NCI-H82 treated with DMSO at 0.1 percent for 48 hours (cell line): ENCODE measurements around the gene ST6GAL2.

ENCODE experiments used
- DNase-seq: peaks from one replicate; lab custom pipeline; 2025; ENCODE audit not compliant: unreplicated experiment; lab: John Stamatoyannopoulos, UW

Gene ST6GAL2, protein sequence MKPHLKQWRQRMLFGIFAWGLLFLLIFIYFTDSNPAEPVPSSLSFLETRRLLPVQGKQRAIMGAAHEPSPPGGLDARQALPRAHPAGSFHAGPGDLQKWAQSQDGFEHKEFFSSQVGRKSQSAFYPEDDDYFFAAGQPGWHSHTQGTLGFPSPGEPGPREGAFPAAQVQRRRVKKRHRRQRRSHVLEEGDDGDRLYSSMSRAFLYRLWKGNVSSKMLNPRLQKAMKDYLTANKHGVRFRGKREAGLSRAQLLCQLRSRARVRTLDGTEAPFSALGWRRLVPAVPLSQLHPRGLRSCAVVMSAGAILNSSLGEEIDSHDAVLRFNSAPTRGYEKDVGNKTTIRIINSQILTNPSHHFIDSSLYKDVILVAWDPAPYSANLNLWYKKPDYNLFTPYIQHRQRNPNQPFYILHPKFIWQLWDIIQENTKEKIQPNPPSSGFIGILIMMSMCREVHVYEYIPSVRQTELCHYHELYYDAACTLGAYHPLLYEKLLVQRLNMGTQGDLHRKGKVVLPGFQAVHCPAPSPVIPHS

GRCh38 chr2:106885971-106886915 lies at the start of gene ST6GAL2:
TSS of gene ST6GAL2 (minus strand) at chr2:106886167. CDS start at chr2:106843977, 42,190 bp downstream.
- DNase-seq, result no peak

DNA sequence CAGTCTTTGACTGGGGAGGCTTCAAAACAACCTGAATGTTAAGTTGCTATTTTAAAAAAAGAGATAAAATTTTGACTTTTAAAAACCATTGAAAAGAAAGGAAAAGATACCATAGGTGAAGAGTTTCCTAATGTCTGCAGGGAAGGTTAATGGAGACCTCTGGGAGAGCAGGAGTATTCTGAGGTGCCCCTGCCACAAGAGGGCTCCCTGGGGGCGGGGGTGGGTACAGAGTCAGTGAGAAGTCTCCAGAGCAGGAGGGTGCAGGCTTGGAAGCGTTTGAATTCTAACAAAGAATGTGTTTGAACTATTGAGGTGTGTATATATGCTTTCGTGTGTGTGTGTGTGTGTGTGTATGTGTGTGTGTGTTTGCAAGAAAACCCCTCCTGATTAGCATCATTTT lies 46.7 kb upstream of the ST6GAL2 start:
- no peak for DNase-seq

GRCh38 chr2:106931717-106932335 lies 45.9 kb upstream of the ST6GAL2 start:
- DNase-seq, result no peak

DNA sequence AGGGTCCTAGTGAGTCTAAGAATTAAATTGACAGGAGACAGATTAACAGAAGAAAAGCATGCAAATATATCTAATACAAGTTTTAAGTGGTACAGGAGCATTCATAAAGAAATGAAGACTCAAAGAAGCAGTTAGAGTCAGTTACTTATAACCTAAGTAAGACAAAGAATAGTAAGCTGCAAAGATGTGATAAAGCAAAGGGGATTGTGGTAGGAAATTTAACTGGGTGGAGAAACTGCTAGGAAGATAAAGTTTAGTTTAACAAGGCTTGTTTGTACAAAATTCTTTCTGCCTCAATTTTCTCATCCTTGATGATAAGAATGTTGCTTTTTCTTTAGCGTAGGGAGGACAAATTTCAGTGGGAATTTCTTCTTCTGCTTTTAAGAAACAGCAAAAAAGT lies 35.5 kb upstream of the ST6GAL2 start:
- DNase-seq, result no peak

DNA sequence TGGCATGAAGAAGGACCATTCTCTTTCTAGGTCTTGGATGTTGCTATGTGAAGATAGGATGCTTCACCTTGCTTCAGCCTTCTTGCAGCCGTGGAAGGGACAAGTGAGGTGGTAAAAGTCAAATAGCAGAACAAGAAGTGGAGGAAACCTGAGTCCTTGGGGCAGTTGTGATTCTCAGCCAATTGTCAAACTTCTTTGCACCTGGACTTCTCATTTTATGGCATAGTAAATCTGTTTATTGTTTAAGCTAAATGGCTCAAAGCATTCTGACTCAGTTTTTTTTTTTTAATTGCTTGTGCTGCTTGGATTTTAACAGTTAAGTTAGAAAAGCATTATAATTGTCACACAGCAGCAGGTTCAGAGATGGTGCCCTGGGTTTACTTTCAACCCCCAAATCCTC lies 33.0 kb upstream of the ST6GAL2 start:
- DNase-seq, result no peak

DNA sequence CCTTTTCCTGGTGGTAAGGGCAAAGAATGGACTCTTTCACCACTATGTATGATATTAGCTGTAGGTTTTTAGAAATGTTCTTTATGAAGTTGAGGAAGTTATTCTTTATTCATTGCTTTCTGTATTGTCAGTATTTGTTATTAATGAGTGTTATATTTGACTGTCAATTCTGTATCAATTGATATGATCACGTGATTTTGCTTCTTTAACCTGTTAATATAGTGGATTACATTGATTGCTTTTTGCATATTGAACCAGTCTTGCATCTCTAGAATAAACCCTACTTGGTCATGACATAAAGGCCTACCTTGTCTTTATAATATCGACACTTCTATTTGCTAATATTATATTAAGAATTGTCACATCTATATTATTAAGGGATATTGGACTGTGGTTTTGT lies 18.3 kb upstream of the ST6GAL2 start:
- DNase-seq, result no peak

DNA sequence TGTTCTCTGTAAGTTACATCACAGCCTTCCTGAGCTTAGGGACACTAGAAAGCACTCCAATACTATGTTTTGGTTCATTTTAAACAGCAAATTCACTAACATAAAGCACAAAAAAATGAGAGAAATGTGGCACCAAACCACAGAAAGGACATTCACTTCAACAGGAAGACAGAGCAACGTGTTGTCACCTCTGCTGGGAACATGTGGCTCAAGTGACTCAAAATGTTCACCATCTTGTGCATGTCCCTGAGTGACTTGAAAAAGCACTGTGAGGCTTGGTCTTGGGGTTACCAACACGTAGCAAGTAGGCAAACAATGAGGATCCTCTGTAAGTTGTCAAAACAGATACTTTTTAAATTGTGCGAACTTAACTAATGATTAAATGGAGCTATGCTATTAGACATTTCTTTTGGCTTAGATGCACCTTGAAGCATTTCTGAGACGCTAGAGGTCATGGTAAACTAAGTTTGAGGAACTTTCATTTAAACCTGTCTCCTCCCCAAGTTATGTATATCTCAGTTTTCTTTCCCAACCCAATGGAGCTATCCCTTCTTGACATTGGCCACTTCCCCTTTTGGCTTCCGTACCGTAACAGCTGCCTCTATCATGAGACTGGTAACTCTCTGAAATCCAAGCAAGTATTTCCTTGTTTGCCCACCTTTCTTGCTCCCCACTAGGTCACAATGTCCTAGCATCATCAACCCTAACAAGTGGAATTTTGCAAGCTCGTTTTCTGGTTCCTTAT lies 14.0 kb upstream of the ST6GAL2 start:
- DNase-seq, result no peak

- no peak for DNase-seq
These were observed 8.6 kb upstream of the ST6GAL2 start for GRCh38 chr2:106894545-106894944.

- DNase-seq, result no peak
These were observed 6.1 kb upstream of the ST6GAL2 start for GRCh38 chr2:106892048-106892447.

GRCh38 chr2:106890606-106891005 lies 4.6 kb upstream of the ST6GAL2 start:
- DNase-seq, result no peak

DNA sequence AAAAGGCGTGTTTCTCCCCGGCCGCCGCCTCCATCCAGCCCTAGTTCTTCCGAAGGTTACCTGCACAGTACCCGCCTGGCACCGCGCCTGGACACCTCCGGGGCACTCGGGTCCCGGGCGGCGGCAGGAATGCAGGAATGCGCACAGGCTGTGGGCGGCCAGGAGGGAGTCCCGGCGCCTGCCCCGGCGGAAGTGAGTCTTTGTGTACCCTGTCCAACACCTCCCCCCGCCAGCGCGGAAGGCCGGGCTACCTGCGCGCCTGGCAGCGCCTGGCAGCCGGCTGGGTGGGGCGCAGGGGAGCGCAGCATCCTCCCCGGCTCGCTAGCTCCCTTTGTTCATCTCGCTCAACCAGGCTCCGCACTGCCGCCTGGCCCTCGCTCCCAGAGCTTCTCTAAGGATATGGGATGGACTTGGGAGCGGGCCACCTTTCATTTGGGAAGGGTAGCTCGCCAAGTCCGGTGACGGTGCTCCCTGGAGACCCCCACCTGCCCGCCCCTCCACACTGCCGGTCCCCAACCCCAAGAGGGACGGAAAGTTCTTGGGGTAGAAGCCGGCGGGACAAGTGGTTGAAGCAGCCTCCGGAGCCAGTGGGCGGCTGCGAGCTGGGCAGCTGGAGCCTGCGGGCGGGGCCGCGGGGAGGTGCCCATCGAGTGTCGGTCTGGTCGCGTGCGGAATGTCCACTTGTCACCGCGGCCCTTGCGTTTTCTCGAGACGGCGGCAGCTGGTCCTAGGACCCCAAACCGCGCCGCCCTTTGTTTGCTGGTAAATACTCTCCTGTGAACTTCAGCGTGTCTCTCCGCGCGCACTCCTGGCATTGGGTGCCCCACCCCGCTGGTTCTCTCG lies 1.2 kb upstream of the ST6GAL2 start:
- DNase-seq, result no peak

DNA sequence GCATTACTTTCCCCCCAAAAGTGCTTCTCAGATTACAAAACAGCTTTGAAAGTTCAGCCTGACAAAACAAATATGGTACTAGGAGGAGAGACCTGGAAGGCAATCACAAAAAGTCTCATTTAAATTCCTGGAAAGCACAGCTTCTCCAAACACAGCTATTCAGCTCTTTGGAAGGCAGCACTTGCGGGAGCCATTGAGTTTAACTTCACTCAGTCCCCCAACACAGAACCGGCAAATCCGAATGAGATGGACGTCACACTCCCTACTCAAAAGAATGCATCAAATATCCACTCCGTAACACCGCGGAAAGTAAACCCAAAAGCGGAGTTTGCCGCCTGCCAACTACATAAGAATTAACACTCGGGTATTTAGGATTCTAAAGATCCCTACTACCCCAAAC lies 638 bp downstream of the ST6GAL2 start:
- DNase-seq, result no peak

DNA sequence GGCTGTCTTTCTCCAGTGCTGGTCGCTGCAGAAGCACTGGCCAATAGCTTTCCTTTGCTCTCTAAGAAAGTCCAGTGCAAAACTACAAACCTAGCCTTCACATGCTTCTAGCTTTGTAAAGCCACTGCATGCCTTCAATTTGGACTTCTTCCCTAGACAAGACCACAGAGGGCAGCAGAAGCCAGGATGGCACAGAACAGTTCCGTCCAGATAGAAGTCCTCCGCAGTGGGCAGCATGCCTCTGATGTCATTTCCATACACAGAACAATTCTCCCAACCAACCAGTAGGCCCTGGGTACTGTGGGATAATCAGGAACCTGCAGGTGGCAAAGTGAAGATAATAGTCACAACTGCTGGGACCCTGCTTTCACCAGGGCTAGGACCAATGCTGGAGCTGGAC lies 3.3 kb downstream of the ST6GAL2 start:
- no peak for DNase-seq

- no peak for DNase-seq
These were observed 7.8 kb downstream of the ST6GAL2 start for GRCh38 chr2:106878206-106878605.

DNA sequence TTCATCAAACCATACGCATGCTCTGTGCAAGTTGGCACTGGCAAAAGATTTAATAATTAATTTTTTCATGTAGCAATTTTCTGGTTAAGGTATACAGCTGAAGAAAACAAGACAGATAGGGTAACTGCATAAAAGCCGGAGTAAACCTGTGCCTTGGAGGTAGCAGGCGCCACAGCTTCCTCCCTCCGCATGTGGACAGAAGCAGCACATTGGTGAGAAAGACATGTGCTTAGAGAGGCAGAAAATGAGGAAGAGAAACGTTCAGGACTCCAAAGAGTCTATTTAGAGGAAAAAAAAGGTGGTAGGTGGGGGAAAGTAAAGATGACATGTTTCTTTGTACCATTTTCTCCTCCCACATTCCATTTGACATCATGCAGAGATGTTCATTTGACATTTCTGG lies 9.3 kb downstream of the ST6GAL2 start:
- no peak for DNase-seq

- DNase-seq, result no peak
These were observed 16.3 kb downstream of the ST6GAL2 start for GRCh38 chr2:106869512-106870275.

DNA sequence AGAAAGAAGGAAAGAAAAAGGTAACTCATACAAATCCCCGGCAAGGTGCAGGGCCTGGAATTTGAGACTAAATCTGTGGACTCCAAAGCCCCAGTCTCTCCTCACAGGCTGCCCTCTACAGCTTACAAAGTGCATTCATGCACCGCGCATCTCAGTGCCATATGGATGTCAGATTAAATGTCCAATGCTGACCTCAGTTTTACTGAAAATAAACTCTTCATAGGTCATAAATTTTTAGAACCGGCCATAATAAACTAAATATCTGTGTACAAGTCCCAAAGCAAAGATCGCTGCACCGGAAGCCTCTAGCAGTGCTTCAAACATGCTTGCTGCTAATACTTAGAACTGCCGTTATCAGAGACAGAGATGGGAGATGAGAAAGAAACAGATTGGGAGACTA lies 17.7 kb downstream of the ST6GAL2 start:
- DNase-seq, result peak; percentile 11

DNA sequence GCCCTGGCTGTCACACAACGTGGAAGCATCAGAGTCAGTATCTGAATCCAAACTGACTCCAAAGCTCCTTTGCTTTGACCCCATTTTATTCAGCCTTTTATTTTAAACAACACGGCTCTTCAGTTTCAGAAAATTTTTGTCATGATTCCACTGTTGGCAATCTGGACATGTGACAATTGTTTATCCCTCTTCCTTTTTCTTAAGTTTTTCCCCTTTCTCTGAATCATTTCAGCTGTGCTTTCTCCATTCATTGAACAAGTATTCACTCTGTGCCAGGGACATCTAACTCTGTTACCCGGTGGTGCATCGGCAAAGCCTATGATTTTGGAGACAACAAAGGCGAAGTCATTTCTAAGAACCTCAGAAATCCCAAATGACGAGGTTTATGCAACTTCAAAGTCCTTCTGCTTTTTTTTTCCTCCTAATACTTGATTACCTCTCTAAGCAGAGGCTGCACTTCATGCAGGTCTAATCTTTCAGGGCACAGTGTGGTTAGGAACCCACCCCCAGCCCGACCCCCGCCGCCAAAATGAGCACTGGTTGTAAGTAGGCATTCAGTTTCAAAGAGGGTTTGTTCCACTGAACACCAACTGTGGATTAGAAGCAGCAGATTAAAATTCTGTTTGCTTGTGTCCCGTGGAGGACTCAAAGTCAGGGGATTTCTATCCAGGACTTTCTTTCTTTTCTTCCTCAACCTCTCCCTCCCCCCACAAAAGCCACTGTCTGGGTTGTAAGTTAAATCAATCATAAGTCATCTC lies 18.6 kb downstream of the ST6GAL2 start:
- DNase-seq, result no peak
